ENCODE data around the gene AMACR. TPM values are rescaled to one million over a fixed set of nuclear protein-coding genes. Genes with fewer than 3 reads are reported as not detected.
"Not testable (repeated sequence)": the region's sequence is repeated elsewhere in the genome, so short reads cannot be mapped to it uniquely, and the experiment has no call there.

Gene AMACR
- total RNA-seq, 2 experiments from 2014 or later, result 4.8 to 6.0 TPM

- CTCF ChIA-PET, result no interaction called here
- H3K27ac Mint-ChIP-seq, result no peak overlapping the region
- H3K4me1 Mint-ChIP-seq, result peaks cover 12% of the 10 kb centered on the region
- POLR2A ChIA-PET, result no interaction called here
- H3K27me3 Mint-ChIP-seq, result no peaks in the 10 kb centered on the region
- H3K36me3 Mint-ChIP-seq (ENCODE audit: low read depth), result peaks cover 2% of the 10 kb centered on the region
- H3K9me3 Mint-ChIP-seq, result no peaks in the 10 kb centered on the region
- H3K4me3 Mint-ChIP-seq, result no peak overlapping the region
- DNase-seq, result no peak
Observed at GRCh38 chr5:34013547-34013946, 5.7 kb upstream of the AMACR start.

DNA sequence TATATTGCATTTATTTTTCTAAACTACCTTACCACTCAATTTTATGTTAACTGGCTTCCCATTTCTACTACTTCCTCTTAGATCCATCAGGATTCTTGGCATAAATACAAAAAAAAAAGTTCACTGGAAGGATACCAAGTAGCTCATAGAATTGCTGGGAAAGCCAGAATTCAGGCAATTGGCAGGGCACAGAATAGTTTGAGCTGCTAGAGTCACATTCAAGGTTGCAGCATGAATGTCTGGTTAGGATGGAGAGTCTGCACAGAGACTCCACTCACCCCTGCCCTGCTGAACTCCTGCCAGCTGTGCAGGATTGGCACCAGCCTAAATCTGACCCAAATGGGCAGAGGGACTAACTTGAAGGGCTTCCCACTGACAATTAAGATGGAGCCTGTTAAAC lies 4.9 kb upstream of the AMACR start:
- POLR2A ChIA-PET, result no interaction called here

GRCh38 chr5:34011536-34011935 lies 3.7 kb upstream of the AMACR start:
- peaks cover 22% of the 10 kb centered on the region for H3K4me1 Mint-ChIP-seq
- H3K27me3 Mint-ChIP-seq, result no peaks in the 10 kb centered on the region
- no peak overlapping the region for H3K4me3 Mint-ChIP-seq
- no peaks in the 10 kb centered on the region for H3K9me3 Mint-ChIP-seq
- no peak overlapping the region for H3K27ac Mint-ChIP-seq
- H3K36me3 Mint-ChIP-seq (ENCODE audit: low read depth), result peaks cover 4% of the 10 kb centered on the region
- no peak for DNase-seq
- ChIA-PET POLR2A (interaction anchor here (0.8 kb wide), 1 partner anchor 11 kb away, joined by 3 read pairs; no protein-coding TSS in a partner anchor), CTCF (interaction anchor here (0.9 to 1.0 kb wide), 2 partner anchors 14 to 18 kb away, joined by 3 read pairs; no protein-coding TSS in a partner anchor)

More for the DNA sequence above, 4.9 kb upstream of the AMACR start:
- Mint-ChIP-seq H3K27me3 (no peaks in the 10 kb centered on the region), H3K27ac (no peak overlapping the region), H3K4me1 (peaks cover 15% of the 10 kb centered on the region), H3K36me3 (ENCODE audit: low read depth) (peaks cover 2% of the 10 kb centered on the region), H3K9me3 (no peaks in the 10 kb centered on the region), H3K4me3 (no peak overlapping the region)
- CTCF ChIA-PET, result interaction anchor here (0.7 to 1.1 kb wide), 3 partner anchors 8 to 1574 kb away, joined by 3 read pairs; no protein-coding TSS in a partner anchor
- DNase-seq, result no peak

DNA sequence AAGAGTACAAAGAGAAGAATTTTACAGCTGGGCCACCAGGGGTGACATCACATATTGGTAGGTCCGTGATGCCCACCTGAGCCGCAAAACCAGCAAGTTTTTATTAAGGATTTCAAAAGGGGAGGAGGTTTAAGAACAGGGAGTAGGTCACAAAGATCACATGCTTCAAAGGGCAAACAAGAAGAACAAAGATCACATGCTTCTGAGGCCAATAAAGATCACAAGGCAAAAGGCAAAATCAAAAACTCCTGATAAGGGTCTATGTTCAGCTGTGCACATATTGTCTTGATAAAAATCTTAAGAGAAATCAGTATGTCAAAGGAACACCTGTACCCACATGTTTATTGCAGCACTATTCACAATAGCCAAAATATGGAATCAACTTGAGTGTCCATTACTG lies 2.3 kb upstream of the AMACR start:
- H3K4me1 Mint-ChIP-seq, result peaks cover 27% of the 10 kb centered on the region
- H3K9me3 Mint-ChIP-seq; H3K27ac Mint-ChIP-seq; CTCF ChIA-PET; H3K27me3 Mint-ChIP-seq; H3K36me3 Mint-ChIP-seq (ENCODE audit: low read depth); DNase-seq; H3K4me3 Mint-ChIP-seq; POLR2A ChIA-PET: not testable (repeated sequence)

DNA sequence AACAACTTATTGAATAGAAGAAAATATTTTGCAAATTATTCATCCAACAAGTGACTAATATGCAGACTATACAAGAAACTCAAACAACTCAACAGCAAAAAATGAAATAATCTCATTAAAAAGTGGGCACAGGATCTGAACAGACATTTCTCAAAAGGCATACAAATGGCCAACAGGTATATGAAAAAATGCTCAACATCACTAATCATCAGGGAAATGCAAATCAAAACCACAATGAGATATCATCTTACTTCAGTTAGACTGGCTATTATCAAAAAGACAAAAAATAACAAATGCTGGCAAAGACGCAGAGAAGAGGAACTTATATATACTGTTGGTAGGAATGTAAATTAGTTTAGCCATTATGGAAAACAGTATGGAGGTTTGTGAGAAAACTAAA lies 1.8 kb upstream of the AMACR start:
- no peaks in the 10 kb centered on the region for H3K27me3 Mint-ChIP-seq
- H3K9me3 Mint-ChIP-seq, result no peaks in the 10 kb centered on the region
- H3K4me1 Mint-ChIP-seq, result peaks cover 28% of the 10 kb centered on the region
- no peak for DNase-seq
- no peak overlapping the region for H3K27ac Mint-ChIP-seq
- peaks cover 10% of the 10 kb centered on the region for H3K36me3 Mint-ChIP-seq (ENCODE audit: low read depth)
- POLR2A ChIA-PET, result no interaction called here
- CTCF ChIA-PET, result no interaction called here
- H3K4me3 Mint-ChIP-seq, result peak overlapping the region; percentile 84

DNA sequence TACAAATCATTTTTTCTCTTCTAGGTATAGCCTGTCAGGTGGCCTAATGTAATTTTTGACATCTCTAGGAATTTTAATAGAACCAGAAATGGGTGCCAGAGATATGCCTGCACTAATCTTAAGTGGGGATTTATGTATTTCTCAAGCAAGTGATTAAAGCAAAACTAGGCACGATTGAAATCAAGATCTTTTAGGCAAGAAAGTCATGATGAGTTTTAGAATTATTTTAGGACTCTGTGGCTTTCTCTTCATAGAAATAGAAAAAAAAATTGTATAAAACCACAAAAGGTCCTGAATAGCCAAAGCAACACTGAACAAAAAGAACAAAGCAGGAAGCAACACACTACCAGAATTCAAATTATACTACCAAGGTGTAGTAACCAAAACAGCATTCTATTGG lies 952 bp upstream of the AMACR start:
- Mint-ChIP-seq H3K36me3 (ENCODE audit: low read depth) (peaks cover 15% of the 10 kb centered on the region), H3K4me3 (peak overlapping the region; percentile 84), H3K4me1 (peaks cover 28% of the 10 kb centered on the region), H3K27ac (peak overlapping the region; percentile 92), H3K27me3 (no peaks in the 10 kb centered on the region), H3K9me3 (no peaks in the 10 kb centered on the region)
- ChIA-PET POLR2A (interaction anchor here (0.7 to 1.1 kb wide), 2 partner anchors 13 to 168 kb away, joined by 3 to 7 read pairs; no protein-coding TSS in a partner anchor), CTCF (interaction anchor here (1.4 kb wide), 1 partner anchor 12 kb away, joined by 4 read pairs; no protein-coding TSS in a partner anchor)
- DNase-seq, result no peak

DNA sequence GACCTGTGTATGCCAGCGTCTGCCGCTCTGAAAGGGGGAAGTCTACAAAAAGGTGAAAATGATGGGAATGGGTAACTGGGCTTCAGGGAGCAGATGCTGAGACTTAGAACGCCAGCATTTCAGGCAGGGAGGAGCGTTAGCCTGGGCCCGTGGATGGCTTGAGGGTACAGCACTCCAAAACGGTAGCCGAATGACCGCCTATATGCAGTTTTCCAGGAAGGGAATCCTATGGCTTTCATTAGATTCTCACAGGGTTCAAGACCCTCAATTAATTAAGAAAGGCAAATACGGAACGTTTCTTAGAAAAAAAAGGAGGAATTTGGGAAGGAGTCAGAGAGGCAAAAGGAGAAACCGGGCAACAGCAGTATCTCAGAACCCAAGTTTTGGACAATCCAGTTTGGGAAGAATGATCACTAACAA lies 639 bp downstream of the AMACR start:
- H3K4me3 Mint-ChIP-seq, result peak overlapping the region; percentile 84
- peaks cover 28% of the 10 kb centered on the region for H3K4me1 Mint-ChIP-seq
- ChIA-PET POLR2A (no interaction called here), CTCF (interaction anchor here (1.5 kb wide), 1 partner anchor 37 kb away, joined by 3 read pairs; no protein-coding TSS in a partner anchor)
- no peaks in the 10 kb centered on the region for H3K9me3 Mint-ChIP-seq
- H3K36me3 Mint-ChIP-seq (ENCODE audit: low read depth), result peaks cover 19% of the 10 kb centered on the region
- H3K27me3 Mint-ChIP-seq, result no peaks in the 10 kb centered on the region
- no peak for DNase-seq
- H3K27ac Mint-ChIP-seq, result peak overlapping the region; percentile 92

GRCh38 chr5:34005681-34006080 lies 2.2 kb downstream of the AMACR start:
- no peak overlapping the region for H3K4me3 Mint-ChIP-seq
- H3K27me3 Mint-ChIP-seq, result no peaks in the 10 kb centered on the region
- ChIA-PET POLR2A (no interaction called here), CTCF (interaction anchor here (0.7 to 1.5 kb wide), 4 partner anchors 8 to 36 kb away, joined by 3 to 5 read pairs (median 4); no protein-coding TSS in a partner anchor)
- peaks cover 28% of the 10 kb centered on the region for H3K4me1 Mint-ChIP-seq
- no peaks in the 10 kb centered on the region for H3K9me3 Mint-ChIP-seq
- H3K36me3 Mint-ChIP-seq (ENCODE audit: low read depth), result peaks cover 19% of the 10 kb centered on the region
- DNase-seq, result no peak
- H3K27ac Mint-ChIP-seq, result no peak overlapping the region

- no peak overlapping the region for H3K27ac Mint-ChIP-seq
- H3K27me3 Mint-ChIP-seq, result no peaks in the 10 kb centered on the region
- ChIA-PET CTCF (interaction anchor here (0.7 to 1.3 kb wide), 3 partner anchors 8 to 11 kb away, joined by 3 to 5 read pairs (median 5); no protein-coding TSS in a partner anchor), POLR2A (no interaction called here)
- H3K9me3 Mint-ChIP-seq, result no peaks in the 10 kb centered on the region
- peaks cover 19% of the 10 kb centered on the region for H3K36me3 Mint-ChIP-seq (ENCODE audit: low read depth)
- no peak for DNase-seq
- no peak overlapping the region for H3K4me3 Mint-ChIP-seq
- H3K4me1 Mint-ChIP-seq, result peaks cover 25% of the 10 kb centered on the region
Observed at GRCh38 chr5:34005211-34005610, 2.6 kb downstream of the AMACR start.

DNA sequence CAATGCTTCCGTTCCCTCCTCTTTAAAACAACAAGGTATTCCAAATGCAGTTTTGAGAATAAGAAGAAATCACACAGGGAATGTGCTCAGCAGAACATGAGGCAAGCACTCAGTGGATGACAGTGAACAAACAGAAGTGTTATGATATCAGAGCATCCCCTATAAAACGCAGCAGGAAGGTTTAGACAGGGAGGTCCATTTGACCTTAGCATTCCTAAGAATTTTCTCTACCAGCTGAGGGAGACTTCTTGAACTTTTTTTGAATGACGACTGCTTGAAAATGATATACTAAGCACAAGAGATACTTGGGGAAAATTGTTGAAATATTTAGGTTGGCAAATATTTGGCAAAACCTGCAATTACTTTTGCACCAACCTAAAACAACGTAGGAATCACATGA lies 3.9 kb downstream of the AMACR start:
- H3K27ac Mint-ChIP-seq, result no peak overlapping the region
- ChIA-PET CTCF (no interaction called here), POLR2A (no interaction called here)
- peaks cover 20% of the 10 kb centered on the region for H3K4me1 Mint-ChIP-seq
- no peak for DNase-seq
- H3K36me3 Mint-ChIP-seq (ENCODE audit: low read depth), result peaks cover 18% of the 10 kb centered on the region
- no peaks in the 10 kb centered on the region for H3K9me3 Mint-ChIP-seq
- no peak overlapping the region for H3K4me3 Mint-ChIP-seq
- no peaks in the 10 kb centered on the region for H3K27me3 Mint-ChIP-seq

DNA sequence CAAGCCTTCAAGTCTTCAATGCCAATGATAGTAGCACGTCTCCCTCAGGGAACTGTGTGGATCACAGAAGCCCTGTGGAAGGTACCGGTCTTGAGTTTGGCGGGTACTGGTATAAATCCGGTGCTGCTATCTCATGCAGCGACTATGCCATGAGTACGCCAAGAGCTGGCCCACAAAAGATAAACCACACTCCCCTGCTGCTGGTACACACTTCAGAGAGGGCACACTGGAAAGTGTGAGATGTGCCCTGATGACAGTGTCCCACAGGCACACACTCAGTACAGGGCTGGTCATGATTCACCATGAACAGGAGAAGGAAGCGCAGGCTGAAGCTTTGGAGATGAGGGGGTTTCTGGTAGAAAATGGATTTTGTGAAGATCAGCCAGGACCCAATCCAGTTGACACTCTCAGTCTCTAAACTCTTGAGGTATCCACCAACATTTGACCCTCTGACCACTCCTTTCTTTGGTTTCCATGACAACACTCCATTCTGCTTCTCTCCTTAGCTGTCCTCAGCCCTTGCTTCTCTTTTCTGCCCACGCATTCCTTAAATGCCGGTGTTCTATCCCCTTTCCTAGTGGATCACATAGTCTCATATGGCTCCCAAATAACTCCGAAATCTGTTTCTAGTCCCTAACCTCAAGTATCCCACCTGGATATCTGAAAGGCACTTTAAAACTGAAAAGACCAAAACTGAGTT lies 5.1 kb downstream of the AMACR start:
- CTCF ChIA-PET, result interaction anchor here (0.6 kb wide), 1 partner anchor 679 kb away, joined by 3 read pairs; no protein-coding TSS in a partner anchor
- no peaks in the 10 kb centered on the region for H3K9me3 Mint-ChIP-seq
- no peak overlapping the region for H3K4me3 Mint-ChIP-seq
- no peak overlapping the region for H3K27ac Mint-ChIP-seq
- peaks cover 14% of the 10 kb centered on the region for H3K4me1 Mint-ChIP-seq
- POLR2A ChIA-PET, result no interaction called here
- H3K36me3 Mint-ChIP-seq (ENCODE audit: low read depth), result peaks cover 17% of the 10 kb centered on the region
- no peak for DNase-seq
- no peaks in the 10 kb centered on the region for H3K27me3 Mint-ChIP-seq

DNA sequence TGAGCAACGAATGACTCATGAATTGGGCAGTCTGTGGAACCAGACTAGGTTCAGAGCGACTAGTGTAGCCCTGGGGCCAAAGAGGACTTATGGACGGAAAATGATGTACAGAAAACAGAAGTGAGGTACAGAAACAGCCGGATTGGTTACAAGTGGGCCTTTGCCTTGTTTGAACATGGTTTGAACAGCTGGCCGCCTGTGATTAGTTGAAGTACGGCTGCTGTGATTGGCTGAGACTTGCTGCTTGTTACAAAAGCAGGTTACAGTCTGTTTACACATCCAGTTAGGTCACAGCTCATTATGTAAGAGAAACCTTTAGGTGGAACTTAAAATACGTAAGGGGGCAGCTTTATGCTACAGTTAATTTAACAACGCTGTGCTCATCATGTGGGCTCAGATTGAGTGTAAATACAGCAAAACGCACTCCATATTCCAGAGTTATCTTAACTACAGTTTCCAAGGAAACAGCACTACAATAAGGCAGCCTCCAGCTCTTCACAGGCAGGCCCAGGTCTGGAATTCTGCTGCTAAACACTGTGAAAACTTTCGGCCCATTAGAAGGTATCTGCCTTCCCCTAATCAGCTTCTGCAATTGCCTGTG lies 6.5 kb downstream of the AMACR start:
- H3K9me3 Mint-ChIP-seq, result no peaks in the 10 kb centered on the region
- H3K4me1 Mint-ChIP-seq, result peaks cover 11% of the 10 kb centered on the region
- no peak for DNase-seq
- H3K36me3 Mint-ChIP-seq (ENCODE audit: low read depth), result peaks cover 19% of the 10 kb centered on the region
- ChIA-PET CTCF (no interaction called here), POLR2A (no interaction called here)
- no peak overlapping the region for H3K4me3 Mint-ChIP-seq
- no peaks in the 10 kb centered on the region for H3K27me3 Mint-ChIP-seq
- H3K27ac Mint-ChIP-seq, result no peak overlapping the region

DNA sequence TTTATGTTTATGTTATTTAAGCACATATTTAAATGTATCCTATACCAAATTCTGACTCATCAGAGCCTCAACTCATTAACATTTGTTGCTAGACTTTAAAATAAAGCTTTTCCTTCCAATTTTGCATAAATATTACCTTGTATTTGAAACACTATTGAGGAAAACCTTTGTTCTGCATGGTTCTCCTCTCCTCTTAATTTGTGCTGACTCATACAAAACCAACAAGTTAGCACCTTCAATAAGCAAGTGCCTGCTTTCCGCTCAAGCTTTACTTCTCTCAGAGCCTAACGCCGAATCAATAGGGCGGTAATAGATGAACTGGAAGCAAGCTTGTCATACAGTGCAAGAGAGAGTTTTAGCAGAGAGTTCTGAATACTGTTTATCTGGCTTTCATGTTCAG lies 7.9 kb downstream of the AMACR start:
- no peak overlapping the region for H3K27ac Mint-ChIP-seq
- no peak overlapping the region for H3K4me3 Mint-ChIP-seq
- H3K27me3 Mint-ChIP-seq, result no peaks in the 10 kb centered on the region
- H3K36me3 Mint-ChIP-seq (ENCODE audit: low read depth), result peaks cover 14% of the 10 kb centered on the region
- CTCF ChIA-PET, result interaction anchor here (0.9 to 1.5 kb wide), 2 partner anchors 18 to 20 kb away, joined by 4 to 7 read pairs; no protein-coding TSS in a partner anchor
- peaks cover 11% of the 10 kb centered on the region for H3K4me1 Mint-ChIP-seq
- POLR2A ChIA-PET, result no interaction called here
- DNase-seq, result no peak
- H3K9me3 Mint-ChIP-seq, result no peaks in the 10 kb centered on the region
